Smooth muscle cell of the brain vasculature (primary cell): Measurements from ENCODE around the gene HSF4.

ENCODE experiments used
- DNase-seq: peaks from one replicate; pipeline ENCODE4 v3.0.0-alpha.2; 2012; ENCODE audit warnings: low read depth, low spot score

Gene HSF4

DNA sequence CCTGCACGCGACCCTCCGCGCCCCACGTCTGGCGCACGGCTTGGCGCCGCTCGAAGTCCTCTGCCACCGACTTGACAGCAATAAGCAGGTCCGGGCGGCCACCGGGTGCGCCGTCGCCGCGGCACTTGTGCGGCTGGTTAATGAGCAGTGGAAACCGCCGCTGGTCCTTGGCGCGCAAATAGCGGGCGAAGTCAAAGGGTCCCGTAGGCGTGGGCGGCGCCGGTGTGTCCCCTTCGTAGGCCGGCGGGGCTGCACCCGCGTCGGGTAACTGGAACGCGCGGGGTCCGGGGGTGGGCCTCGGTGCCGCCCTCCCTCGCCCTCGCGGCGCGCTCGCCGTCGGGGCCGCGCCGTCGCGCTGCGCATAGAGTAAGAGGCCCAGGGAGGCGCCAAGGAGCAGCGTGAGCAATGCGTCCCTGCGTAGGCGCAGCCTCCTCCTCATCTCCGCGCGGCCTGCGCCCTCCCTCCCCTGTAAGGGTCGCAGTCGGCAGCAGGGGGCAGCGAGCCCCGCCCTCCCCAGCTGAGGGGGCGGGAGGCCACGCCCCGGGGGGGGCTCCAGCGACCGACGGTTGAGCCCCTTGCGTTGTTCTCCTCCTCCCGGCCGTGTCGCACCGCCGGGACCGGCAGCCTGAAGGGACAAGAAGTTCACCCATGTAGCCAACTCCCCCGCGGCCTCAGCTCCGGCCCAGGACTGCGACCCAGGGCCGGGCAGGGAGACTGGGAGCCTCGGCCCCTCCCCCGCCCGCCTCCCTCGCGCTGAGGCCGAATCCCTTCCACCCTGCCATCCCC, 14.3 kb upstream of the HSF4 start:
- no peak for DNase-seq

DNA sequence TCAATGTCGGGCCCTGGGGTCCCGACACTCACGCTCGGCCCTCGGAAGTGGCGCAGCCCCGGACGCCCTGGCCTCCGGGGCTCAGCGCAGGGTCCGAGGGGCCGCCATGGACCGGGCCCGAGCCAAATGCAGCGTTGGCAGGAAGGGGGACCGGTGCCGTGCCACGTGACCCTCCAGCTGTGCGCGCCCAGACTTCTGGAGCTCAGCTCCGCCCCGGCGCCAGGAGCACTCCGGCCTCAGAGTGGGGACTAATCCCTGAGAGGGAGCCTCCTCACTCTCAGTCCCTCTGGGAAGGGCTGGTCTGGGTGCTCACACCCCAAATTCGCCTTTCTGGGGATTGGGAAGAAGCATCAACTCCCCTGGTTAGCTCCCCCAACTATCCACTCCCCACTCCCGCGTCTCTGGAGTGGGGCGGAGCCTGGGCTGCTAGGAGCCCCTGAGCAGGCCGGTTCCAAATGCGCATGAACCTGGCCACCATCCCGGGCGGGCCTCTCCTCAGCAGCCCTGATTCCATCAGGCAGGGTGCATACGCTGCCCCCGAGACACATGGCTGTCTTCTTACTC, 13.6 kb upstream of the HSF4 start, which contains the start of gene B3GNT9:
TSS of gene B3GNT9 (minus strand) at position 166 of the 564 bp plus-strand sequence. CDS start 513 bp downstream, outside the sequence.
- DNase-seq = no peak

DNA sequence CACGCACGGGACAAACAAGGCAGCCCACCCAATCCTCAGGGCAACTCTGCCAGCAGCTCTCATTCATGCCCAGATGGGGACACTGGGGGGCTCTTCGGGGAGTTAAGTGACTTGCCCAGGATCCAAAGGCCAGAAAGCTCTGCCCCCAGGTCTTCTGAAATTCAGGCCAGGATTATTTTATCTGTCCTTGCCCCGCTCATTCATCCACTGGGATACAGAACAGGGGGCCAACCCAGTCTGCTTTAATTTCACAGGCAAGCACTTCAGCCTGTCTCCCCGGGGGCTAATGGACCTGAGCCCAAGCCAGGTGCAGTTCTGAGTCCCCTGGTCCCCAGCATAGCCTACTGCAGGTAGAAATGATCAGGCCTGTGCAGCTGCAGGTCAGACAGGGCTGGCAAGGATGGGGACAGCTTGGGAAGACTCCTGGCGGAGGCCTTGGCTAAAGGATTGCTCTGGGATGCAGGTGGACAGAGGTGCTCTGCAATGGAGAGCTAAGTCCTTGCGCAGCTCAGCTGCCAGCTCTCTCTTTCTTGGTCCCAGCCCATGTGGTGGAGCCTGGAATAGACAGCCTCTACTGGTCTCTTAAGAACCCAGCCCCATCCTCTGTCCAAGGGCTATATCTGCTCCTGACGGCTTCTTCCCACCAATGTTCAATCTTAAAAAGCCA, 13.0 kb upstream of the HSF4 start:
- no peak for DNase-seq

DNA sequence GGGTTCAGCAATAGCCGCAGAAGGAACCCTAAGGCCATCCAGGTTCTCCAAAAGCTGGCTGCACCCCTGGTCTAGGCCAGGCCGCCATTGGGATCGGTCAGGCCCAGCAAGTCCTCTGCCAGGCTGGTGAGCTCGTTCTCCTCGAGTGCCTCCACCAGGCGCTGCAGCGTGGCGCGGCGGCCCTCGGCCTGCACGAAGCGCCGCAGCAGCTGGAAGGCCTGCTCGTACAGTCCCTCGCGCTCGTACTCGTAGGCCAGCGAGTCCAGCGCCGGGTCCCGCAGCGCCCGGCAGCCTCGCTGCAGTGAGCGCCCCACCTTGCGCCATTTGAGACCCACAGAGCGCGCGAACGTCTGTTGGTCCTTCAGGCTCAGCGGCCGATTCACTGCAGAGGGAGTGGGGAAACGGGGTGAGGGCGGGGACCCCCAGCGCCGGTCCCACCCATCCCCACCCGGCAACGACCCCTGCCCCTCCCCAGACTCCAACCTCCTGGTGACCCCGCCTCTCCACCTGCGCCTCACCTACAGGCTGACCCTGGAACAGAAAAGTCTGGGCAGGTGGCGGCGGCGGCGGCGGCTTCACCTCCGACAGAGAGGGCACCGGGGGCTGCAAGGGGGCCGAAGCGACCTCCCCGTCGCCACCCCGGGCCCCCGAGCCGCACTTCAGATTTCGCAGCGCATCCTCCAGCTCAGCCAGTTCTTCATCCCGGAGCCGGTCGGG, 9.8 kb upstream of the HSF4 start:
- DNase-seq = no peak

DNA sequence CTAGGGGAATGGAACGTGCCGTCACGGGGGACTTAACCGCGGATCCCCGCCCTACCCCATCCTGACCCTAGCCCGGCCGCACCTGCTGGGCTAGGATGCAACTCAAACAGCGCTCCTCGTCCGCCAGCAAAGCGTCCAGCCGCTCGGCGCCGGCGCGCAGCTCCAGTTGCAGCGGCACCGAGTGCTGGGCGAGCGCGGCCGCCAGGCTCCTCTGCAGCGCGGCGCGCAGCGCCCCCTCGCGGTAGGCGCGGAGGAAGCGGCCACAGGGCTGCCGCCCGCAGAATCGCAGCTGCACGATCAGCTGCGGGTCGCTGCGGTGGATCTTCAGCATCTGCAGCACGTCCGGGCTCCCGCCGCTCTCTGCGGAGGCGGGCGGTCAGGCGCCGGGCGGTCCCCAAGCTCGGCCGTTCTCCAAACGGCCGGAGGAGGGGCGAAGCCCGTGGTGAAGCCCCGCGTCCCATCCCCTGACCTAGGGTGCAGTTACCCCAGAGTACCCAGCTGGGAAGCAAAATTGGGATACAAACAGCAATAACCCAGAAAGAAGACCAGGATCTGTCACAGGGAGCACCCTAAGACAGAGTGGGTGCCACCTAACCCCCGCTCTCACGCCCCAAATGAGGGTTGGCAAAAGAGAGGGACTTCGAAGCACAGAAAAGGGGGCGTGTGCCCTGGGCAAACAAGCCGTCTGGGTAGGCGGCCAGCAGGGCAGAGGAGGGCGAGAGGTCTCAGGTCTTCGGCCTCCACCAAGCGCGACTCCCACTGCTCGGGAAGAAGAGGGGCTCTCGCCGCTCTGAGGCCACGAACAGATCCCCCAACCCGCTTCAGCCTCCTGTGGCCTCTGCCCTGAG, 9.0 kb upstream of the HSF4 start:
- no peak for DNase-seq

DNA sequence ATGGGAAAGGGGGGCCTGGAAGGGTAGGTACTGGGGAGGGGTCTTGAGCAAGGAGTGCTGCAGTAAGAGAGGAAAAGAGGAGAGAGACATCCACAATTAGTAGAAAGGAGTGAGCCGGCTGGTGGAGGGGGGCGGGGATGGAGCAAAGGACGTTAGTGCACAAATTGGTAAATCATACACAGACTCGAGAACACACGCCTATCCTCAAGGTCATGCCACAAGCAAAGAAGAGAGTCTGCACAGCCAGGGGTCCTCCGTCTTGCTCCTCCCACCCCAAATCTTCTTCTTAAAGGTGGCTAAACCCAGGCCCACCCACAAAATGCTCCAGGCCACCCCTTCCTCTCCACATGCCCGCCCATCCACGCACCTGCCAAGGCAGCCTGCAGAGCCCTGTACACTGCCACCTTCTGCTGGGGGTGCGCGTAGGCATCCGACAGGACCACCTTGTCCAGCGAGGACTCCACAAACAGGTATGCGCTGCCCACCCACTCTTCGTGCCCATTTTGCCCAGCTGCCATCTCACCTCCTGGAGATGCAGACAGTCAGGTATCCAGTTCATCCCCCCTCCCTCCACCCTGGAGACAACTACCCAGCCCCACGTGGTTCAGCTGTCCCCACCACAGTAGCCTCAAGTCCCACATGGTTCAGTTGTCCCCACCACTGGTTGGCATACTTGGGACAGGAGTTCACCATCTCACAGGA, 8.3 kb upstream of the HSF4 start:
- no peak for DNase-seq

DNA sequence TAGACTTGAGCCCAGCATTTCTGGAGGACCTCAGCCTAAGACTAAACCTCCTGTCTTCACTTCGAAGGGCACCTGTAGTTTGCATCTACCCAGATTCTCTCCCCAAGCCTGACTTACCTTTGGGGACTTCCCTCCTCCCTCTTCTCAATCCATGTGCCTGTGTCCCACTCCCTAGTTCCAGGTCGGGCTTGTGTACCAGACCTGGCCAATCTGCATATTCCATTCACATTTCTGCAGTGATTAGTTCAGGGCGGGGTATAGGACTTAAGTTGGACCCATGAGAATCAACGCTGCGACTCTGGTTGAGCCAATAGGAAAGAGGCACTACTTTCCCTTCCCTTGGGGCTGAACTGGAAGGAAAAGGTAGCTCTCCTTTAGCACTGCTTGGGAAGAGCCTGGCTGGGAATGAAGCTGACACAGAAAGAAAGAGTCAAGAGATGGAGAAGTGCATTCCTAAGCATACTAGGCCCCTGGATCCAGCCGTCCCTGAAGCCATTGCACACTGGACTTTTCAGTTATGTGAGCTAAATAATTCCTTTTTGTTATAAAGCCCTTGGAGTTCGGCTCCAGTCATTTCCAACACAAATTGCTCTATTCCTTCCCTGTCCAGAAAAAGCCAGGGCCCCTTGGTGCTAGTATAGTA, 7.3 kb upstream of the HSF4 start:
- DNase-seq = no peak

DNA sequence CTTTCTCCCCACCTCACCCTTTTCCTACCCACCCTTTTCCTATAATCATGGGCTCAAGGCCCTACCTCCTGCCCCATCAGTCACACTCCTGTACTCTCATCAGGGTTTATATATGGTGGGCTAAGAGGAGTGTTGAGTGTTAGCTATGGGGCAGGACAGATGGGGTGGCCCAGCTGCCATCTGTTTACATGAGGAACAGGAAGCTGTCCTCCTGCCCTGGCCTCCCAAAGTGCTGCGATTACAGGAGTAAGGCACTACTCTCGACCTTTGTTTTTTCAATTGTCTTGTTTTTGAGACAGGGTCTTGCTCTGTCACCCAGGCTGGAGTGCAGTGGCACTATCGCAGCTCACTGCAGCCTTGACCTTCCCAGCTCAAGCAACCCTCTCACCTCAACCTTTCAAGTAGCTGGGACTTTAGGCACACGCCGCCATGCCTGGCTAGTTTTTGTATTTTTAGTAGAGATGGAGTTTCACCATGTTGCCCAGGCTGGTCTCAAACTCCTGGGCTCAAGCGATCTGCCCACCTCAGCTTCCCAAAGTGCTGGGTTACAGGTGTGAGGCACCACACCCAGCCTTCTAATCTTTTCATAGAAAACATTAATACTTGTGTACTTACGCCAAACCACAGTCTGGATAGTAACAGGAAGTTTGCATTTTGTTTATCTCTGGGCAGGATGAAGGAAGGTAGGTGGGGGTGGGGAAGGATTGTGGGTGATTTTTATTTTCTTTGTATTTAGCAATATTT, 6.5 kb upstream of the HSF4 start:
- DNase-seq = no peak

DNA sequence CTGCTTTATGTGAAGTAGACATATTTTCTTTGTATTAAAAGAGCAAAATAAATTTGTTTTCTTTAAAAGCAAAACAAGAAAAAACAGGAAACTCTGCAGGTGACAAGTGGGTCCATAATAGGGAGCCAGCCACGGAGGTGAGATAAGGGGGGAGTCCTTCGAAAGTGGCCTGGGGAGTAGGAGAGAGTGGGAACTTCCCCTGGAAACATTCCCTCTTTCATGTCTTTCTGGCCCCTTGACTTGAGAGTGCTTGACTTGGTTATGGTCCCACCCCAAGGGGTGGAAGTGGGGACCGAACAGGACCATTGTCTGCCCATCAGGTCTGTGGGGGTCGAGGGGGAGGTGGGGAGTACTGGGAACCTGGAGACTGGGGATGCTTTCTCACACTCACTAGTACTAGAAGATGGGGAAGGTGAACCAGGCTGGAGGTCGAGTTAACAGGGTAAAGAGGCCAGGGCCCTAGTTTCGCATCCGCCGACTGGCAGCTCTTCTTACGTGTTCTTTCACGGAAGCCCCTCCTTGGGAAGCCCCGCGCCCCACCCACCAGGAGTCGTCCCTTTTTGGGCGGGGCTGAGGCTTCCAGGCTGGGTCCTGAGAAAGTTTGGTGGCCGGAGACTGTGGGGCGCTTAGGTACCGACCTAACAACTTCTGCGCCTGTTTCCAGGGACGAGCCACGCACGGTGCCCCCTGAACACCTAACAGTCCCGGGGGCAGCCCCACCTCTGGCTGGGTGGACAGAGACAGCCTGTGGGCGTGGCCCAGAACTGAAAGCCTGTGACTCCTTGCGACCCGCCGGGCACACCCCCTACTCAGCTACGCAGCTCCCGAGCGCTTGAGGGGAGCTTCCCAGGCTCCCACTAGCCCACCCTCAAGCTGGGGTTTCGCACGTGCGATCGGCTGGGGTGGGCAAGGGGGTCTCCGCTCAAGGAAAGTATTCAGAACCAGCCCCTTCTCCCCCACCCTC, 5.6 kb upstream of the HSF4 start:
- no peak for DNase-seq

DNA sequence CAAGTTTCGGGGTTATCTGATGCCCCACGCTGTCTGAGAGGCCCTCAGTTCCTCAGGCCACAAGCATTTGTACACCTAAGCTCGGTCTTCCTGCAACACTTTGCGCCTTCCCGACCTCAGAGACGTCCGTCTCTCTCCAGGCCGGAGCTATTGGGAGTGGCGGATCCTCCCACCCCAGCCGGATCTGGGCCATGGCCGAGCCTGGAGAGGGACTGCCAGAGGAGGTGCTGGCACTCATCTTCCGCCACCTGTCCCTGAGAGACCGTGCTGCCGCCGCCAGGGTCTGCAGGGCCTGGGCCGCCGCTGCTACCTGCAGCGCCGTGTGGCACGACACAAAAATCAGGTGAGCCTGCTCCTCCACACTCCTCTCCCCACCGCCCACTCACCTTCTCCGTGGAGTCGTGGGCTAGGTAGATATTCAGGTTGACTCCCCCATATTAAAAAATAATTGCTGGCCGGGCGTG, 2.9 kb upstream of the HSF4 start:
- no peak for DNase-seq

DNA sequence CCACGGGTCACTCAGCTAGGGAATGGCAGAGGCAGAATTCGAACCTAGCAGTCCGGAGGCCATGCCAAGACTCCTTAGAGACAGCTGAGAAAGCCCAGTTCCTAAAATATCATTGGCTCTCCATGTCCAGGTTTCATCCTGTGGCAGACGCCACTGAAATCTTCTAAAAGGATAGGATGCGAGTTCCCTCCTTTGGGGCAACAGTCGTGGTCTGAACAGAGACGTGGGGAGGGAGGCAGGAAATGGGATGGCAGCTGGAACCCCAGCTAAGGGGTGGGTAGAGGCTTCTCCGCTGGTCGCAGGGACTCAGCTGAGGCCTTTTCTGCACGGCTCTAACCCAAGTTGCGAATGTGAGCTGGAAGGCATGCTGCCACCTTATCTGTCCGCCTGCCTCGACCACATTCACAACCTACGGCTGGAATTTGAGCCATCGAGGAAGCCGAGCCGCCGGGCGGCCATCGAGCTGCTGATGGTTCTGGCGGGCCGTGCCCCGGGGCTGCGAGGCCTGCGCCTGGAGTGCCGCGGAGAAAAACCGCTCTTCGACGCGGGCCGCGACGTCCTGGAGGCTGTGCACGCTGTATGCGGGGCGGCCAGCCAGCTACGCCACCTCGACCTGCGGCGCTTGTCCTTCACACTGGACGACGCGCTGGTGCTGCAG, 1.9 kb upstream of the HSF4 start:
- no peak for DNase-seq

DNA sequence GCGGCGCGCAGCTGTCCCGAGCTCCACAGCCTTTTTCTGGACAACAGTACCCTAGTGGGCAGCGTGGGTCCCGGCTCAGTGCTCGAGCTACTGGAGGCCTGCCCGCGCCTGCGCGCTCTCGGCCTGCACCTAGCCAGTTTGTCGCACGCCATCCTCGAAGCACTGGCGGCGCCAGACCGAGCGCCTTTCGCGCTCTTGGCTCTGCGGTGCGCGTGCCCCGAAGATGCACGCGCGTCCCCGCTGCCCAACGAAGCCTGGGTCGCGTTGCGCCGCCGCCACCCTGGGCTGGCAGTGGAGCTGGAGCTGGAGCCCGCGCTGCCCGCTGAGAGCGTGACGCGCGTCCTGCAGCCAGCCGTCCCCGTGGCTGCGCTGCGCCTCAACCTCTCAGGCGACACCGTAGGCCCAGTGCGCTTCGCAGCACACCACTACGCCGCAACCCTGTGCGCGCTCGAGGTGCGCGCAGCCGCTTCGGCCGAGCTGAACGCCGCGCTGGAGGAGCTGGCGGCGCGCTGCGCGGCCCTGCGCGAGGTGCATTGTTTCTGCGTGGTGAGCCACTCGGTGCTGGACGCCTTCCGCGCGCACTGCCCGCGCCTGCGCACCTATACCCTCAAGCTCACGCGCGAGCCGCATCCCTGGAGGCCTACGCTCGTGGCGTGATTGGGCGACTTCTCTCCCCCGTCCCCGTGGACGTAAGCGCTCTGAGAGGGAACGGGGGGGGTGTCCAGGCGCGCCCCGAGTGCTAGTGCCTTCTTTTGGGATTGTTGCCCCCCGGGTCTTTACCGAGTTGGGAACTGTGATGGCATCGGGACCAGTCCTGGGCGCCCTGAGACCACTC, 1.2 kb upstream of the HSF4 start:
- no peak for DNase-seq

DNA sequence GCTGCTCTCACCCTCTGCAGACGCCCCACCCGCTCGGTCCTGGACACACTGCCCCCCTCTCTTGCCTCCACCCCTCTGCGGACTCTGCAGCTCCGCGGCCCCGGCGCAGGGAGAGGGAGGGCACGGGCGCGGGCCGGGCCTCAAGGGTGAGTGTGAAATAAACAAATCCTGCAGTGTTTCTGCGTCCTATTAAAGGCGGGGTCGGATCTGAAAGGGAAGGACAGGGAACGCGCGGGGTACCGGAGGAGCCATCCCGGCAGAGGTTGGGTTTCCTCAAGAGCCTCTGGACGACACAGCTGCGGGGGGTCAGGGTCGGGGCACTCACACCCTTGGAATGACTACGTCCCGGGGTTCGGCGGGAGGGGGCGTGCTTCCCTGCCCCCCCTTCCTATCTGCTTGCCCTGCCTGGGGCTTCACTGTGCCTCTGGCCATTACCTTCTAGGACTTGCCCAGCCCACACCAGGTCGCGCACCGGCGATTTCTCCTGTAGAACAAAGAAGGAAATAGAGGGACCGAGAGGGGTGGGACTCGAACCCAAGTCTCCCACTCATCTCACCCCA, 466 bp upstream of the HSF4 start:
- no peak for DNase-seq

DNA sequence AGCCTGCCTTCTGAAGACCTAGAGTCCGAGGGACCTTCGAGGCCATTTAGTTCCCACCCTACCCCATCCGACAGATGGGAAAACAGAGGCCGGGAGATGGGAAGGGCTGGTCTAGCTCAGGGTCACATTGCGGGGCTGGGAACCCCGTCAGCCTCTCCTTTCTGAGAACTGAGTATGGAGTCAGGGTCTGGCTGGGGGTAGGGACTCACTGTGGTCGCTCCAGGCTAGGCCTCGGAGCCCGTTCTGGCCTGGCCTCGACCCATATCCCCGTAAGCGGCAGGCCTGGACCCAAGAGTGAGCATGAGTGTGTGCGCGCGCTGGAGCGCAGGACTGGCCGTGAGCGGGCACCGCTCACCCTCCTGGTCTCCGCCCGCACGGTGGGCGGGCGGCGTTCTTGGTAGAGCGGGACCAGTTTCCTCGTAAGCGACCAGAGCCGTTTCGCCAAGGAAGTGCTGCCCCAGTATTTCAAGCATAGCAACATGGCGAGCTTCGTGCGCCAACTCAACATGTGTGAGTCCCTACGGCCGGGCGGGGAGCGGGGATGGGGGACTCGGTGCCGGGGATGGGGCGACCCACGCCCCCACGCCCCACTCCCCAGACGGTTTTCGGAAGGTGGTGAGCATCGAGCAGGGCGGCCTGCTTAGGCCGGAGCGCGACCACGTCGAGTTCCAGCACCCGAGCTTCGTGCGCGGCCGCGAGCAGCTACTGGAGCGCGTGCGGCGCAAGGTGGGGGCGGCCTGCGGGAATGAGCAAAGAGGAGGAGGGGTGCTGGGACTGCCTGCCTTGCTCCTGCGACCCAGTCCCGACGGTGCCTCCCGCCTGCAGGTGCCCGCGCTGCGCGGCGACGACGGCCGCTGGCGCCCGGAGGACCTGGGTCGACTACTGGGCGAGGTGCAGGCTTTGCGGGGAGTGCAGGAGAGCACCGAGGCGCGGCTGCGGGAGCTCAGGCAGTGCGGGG, 855 bp downstream of the HSF4 start:
- no peak for DNase-seq

DNA sequence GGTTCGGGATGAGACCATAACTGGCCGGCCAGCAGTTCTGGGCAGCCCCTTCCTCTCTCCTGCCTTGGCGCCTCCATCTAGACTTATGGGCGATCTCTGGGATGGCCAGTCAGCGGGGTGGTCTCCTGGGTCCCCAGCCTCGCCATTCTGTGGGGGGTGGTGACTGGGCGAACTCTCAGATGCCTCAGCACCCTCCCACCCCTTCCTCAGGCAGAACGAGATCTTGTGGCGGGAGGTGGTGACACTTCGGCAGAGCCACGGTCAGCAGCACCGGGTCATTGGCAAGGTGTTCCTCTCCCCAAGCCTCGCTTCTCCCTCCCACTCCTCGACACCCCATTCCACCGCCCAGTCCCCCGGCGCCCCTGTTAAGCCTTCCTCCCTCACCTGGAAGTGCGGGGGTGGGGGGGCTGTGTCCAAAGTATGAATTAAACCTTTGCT, 1.6 kb downstream of the HSF4 start:
- no peak for DNase-seq
